Measurements from ENCODE around the gene ZNF79.
"Not testable (repeated sequence)": the region's sequence is repeated elsewhere in the genome, so short reads cannot be mapped to it uniquely, and the experiment has no call there.

The ZNF79 gene

GRCh38 chr9:127449332-127449966, 25.3 kb downstream of the ZNF79 start:
- peak overlapping the region; percentile 99 for H3K4me3 ChIP-seq (ENCODE audit: low read length)
- no peak for TF ChIP-seq ZNF274 (IDR thresholded peaks at IDR 0.05; ENCODE audit: low read depth, low read length)

- no peak for TF ChIP-seq ZNF274 (IDR thresholded peaks at IDR 0.05; ENCODE audit: low read depth, low read length)
- peak overlapping the region; percentile 99 for H3K4me3 ChIP-seq (ENCODE audit: low read length)
Measured at GRCh38 chr9:127450243-127450760, 26.1 kb downstream of the ZNF79 start.

GRCh38 chr9:127450830-127451607, 26.8 kb downstream of the ZNF79 start, which contains the start of the genes LRSAM1 and RPL12:
Gene LRSAM1 (plus strand): TSS chr9:127451510. CDS start chr9:127454528, 3,018 bp downstream.
Gene RPL12 (minus strand): TSS chr9:127451406. CDS start chr9:127451317, 89 bp downstream.
- TF ChIP-seq ZNF274 (IDR thresholded peaks at IDR 0.05; ENCODE audit: low read depth, low read length): no peak
- H3K4me3 ChIP-seq (ENCODE audit: low read length): peak within 1 kb of the TSS; percentile 99

DNA sequence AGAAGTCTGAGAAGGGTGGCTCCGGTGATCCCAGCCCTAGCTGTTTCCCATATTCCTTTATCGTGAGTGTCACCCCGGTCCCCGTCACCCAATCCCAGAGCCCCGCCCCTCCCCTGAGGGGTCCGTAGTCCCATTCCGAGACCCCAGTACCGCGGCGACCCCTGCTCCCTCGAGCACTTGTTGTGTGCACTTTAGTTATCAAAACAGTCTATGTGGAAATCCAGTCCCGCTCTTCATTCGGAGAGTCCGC, 27.4 kb downstream of the ZNF79 start:
- no peak for TF ChIP-seq ZNF274 (IDR thresholded peaks at IDR 0.05; ENCODE audit: low read depth, low read length)
- H3K4me3 ChIP-seq (ENCODE audit: low read length): peak overlapping the region; percentile 99

DNA sequence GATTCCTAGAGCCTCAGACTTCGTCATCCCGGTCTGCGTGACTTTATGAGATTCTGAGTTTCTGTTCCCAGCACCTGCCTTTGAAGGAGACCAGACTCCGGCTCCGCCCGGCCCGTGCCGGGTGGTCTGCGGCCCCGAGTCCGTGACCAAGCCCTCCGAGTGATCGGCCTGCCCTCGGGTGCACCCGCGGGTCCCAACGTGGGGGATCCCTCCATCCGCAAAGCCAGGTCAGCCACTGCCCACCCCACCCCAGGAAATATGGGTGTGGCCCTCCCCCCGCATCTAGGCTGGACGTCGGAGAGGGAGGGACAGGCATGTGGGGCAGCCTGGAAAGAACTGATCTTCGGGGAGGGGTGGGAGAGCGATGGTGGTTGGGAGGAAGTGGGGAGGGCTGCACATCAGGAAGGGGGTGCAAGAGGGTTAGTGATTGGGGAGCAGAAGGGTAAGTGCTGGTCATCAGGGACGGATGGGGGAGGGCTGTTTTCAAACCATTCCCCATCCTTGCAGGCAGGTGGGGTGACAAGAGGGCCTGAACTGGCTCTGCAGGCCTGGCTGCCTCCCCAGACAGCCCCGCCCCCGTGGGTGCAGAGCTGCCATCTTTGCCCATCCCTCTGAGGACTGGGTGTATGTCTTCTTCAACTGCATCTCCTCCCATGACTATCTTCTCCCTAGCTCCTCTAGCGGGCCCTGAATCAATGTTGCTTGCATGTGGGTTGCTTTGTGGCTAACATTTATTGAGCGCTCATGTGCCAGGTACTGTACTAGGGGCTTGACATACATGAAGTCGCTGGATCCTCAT, 27.9 kb downstream of the ZNF79 start:
- no peak for TF ChIP-seq ZNF274 (IDR thresholded peaks at IDR 0.05; ENCODE audit: low read depth, low read length)
- peak overlapping the region; percentile 99 for H3K4me3 ChIP-seq (ENCODE audit: low read length)

DNA sequence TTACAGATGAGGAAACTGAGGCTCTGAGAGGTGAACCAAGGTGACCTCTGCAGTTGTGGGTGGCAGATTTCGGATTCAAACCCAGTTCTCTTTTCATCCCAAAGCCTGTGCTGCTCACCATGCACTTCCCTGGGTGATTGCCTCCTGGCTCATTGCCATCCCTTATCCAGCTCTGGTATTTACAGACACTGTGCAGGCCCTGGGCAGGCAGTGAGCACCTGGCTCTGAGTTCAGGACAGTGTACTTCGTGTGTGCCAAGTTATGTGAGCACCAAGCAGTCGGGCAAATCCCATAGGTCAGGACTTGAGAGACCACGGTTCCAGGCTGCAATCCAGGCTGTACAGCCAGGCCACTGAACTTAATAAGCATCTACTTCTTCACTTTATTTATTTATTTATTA, 28.5 kb downstream of the ZNF79 start:
- TF ChIP-seq ZNF274 (IDR thresholded peaks at IDR 0.05; ENCODE audit: low read depth, low read length): no peak
- H3K4me3 ChIP-seq (ENCODE audit: low read length): no peak overlapping the region; the same call in 1 of the 2 replicates

- TF ChIP-seq ZNF274 (IDR thresholded peaks at IDR 0.05; ENCODE audit: low read depth, low read length): no peak
- H3K4me3 ChIP-seq (ENCODE audit: low read length): no peak overlapping the region
Measured at GRCh38 chr9:127455324-127455992, 31.3 kb downstream of the ZNF79 start.

DNA sequence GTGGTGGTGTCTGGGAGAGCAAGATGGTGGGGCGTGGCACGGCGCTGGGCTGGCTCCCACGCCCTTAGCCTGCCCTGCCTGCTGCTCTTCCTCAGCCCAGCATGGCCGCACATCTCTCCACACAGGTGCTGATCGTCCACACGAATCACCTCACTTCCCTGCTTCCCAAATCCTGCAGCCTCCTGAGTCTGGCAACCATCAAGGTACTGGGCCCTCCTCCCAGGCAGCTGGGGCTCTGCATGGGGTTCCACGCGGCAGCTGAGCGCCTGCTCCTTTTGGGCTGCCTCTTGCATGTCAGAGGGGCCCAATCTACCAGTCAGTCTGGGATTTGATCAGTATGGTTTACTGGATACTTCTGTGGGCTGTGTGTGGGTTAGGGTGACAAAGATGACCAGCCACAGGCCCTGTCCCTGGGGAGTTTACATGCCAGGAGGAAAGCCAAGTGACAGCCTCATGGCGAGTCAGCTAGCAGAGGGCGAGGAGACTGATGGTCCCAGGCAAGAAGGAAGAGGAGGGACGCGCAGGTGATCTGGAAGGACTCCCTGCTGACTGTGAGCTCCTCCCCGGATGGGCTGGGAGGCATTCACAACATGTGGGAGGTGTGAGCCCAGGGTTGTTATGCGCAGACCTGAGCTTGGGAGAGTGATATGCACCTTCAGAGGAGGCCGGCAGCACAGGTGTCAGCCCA, 33.2 kb downstream of the ZNF79 start:
- TF ChIP-seq ZNF274 (IDR thresholded peaks at IDR 0.05; ENCODE audit: low read depth, low read length): no peak
- H3K4me3 ChIP-seq (ENCODE audit: low read length): no peak overlapping the region

GRCh38 chr9:127458921-127459320, 34.7 kb downstream of the ZNF79 start:
- H3K4me3 ChIP-seq (ENCODE audit: low read length): no peak overlapping the region
- no peak for TF ChIP-seq ZNF274 (IDR thresholded peaks at IDR 0.05; ENCODE audit: low read depth, low read length)

- no peak overlapping the region for H3K4me3 ChIP-seq (ENCODE audit: low read length)
- TF ChIP-seq ZNF274 (IDR thresholded peaks at IDR 0.05; ENCODE audit: low read depth, low read length): no peak
Measured at GRCh38 chr9:127463382-127463781, 39.2 kb downstream of the ZNF79 start.

- H3K4me3 ChIP-seq (ENCODE audit: low read length): no peak overlapping the region
Measured at GRCh38 chr9:127463911-127464310, 39.7 kb downstream of the ZNF79 start.

GRCh38 chr9:127466407-127466917, 42.3 kb downstream of the ZNF79 start:
- H3K4me3 ChIP-seq (ENCODE audit: low read length): not testable (repeated sequence)

More at GRCh38 chr9:127463911-127464310, 39.7 kb downstream of the ZNF79 start:
- TF ChIP-seq ZNF274 (IDR thresholded peaks at IDR 0.05; ENCODE audit: low read depth, low read length): no peak

GRCh38 chr9:127467621-127468020, 43.4 kb downstream of the ZNF79 start:
- H3K4me3 ChIP-seq (ENCODE audit: low read length): no peak overlapping the region
- no peak for TF ChIP-seq ZNF274 (IDR thresholded peaks at IDR 0.05; ENCODE audit: low read depth, low read length)

Measured in GM08714 (cell line).